NCI-H524 (cell line): ENCODE measurements around the gene FBF1.
"Not testable (repeated sequence)": the region's sequence is repeated elsewhere in the genome, so short reads cannot be mapped to it uniquely, and the experiment has no call there.

ENCODE experiments used
- DNase-seq, 2 experiments: peaks; one replicate each; lab custom pipeline; 2025; lab: John Stamatoyannopoulos, UW

The FBF1 gene

GRCh38 chr17:75940727-75941441, at the start of gene FBF1:
Gene FBF1 (minus strand): TSS chr17:75941042. CDS start chr17:75938149, 2,893 bp downstream.
- peak; percentile 98 to 99 for DNase-seq

GRCh38 chr17:75987041-75987440, 46.2 kb upstream of the FBF1 start:
- no peak for DNase-seq

GRCh38 chr17:75985986-75986385, 45.1 kb upstream of the FBF1 start:
- no peak for DNase-seq

- no peak for DNase-seq
Measured at GRCh38 chr17:75983501-75984181, 42.8 kb upstream of the FBF1 start.

- DNase-seq = no peak
Measured at GRCh38 chr17:75981019-75981615, 40.3 kb upstream of the FBF1 start.

- DNase-seq = no peak
Measured at GRCh38 chr17:75980188-75981018, 39.6 kb upstream of the FBF1 start.

GRCh38 chr17:75979705-75980187, 38.9 kb upstream of the FBF1 start:
- DNase-seq = no peak

GRCh38 chr17:75978938-75979704, 38.3 kb upstream of the FBF1 start, which contains the start of the genes ACOX1 and TEN1:
Gene ACOX1 (minus strand): TSS chr17:75979166. CDS start chr17:75979073, 93 bp downstream.
Gene TEN1 (plus strand): TSS chr17:75979240. CDS start chr17:75986193, 6,953 bp downstream.
- peak; percentile 100 for DNase-seq

GRCh38 chr17:75976175-75976848, 35.5 kb upstream of the FBF1 start:
- DNase-seq = no peak

GRCh38 chr17:75975757-75976174, 34.9 kb upstream of the FBF1 start:
- DNase-seq = no peak

- not testable (repeated sequence) for DNase-seq
Measured at GRCh38 chr17:75975187-75975586, 34.3 kb upstream of the FBF1 start.

- no peak for DNase-seq
Measured at GRCh38 chr17:75970626-75971025, 29.8 kb upstream of the FBF1 start.

GRCh38 chr17:75970011-75970523, 29.2 kb upstream of the FBF1 start:
- no peak for DNase-seq

GRCh38 chr17:75969044-75969443, 28.2 kb upstream of the FBF1 start:
- DNase-seq = not testable (repeated sequence)

- no peak for DNase-seq
Measured at GRCh38 chr17:75965468-75965867, 24.6 kb upstream of the FBF1 start.

- DNase-seq = no peak
Measured at GRCh38 chr17:75959839-75960511, 19.1 kb upstream of the FBF1 start.

GRCh38 chr17:75959051-75959838, 18.4 kb upstream of the FBF1 start:
- DNase-seq = no peak

GRCh38 chr17:75950855-75951554, 10.2 kb upstream of the FBF1 start:
- DNase-seq = peak; percentile 28 to 83
